Measurements from ENCODE around the gene CACNA2D1. TPM values are rescaled to one million over a fixed set of nuclear protein-coding genes. Genes with fewer than 3 reads are reported as not detected.

CACNA2D1 gene
- total RNA-seq, 1 donor from 2014 or later, result 10.3 TPM

- H3K9me3 ChIP-seq, result no peaks in the 10 kb centered on the region
- ATAC-seq (no peak), DNase-seq (no peak)
- H3K27ac ChIP-seq, result no peak overlapping the region
- no peaks in the 10 kb centered on the region for H3K27me3 ChIP-seq
- TF ChIP-seq CTCF (IDR thresholded peaks at IDR 0.05), result no peak
- intact Hi-C loops (cut with DNase I), result no loop called here
- H3K4me3 ChIP-seq, result no peak overlapping the region
- H3K36me3 ChIP-seq, result no peaks in the 10 kb centered on the region
- H3K4me1 ChIP-seq, result no peaks in the 10 kb centered on the region
Measured at GRCh38 chr7:82266081-82266480, 177.5 kb downstream of the CACNA2D1 start.

- Histone ChIP-seq H3K27me3 (no peaks in the 10 kb centered on the region), H3K4me1 (no peaks in the 10 kb centered on the region), H3K36me3 (no peaks in the 10 kb centered on the region), H3K9me3 (no peaks in the 10 kb centered on the region), H3K27ac (no peak overlapping the region), H3K4me3 (no peak overlapping the region)
- intact Hi-C loops (cut with DNase I), result no loop called here
- TF ChIP-seq CTCF (IDR thresholded peaks at IDR 0.05), result no peak
- ATAC-seq (no peak), DNase-seq (no peak)
Measured at GRCh38 chr7:82264783-82265305, 178.7 kb downstream of the CACNA2D1 start.

- no peak for ATAC-seq
- no peak for TF ChIP-seq CTCF (IDR thresholded peaks at IDR 0.05)
- no peak overlapping the region for H3K4me3 ChIP-seq
- no peaks in the 10 kb centered on the region for H3K27me3 ChIP-seq
- no peak overlapping the region for H3K27ac ChIP-seq
- no peaks in the 10 kb centered on the region for H3K36me3 ChIP-seq
- DNase-seq, result no peak
- no peaks in the 10 kb centered on the region for H3K4me1 ChIP-seq
- no peaks in the 10 kb centered on the region for H3K9me3 ChIP-seq
- intact Hi-C loops (cut with DNase I), result no loop called here
Measured at GRCh38 chr7:82263920-82264782, 179.4 kb downstream of the CACNA2D1 start.

GRCh38 chr7:82258181-82258580 lies 185.4 kb downstream of the CACNA2D1 start:
- Histone ChIP-seq H3K4me3 (no peak overlapping the region), H3K36me3 (no peaks in the 10 kb centered on the region), H3K27ac (no peak overlapping the region), H3K27me3 (no peaks in the 10 kb centered on the region), H3K9me3 (no peaks in the 10 kb centered on the region), H3K4me1 (no peaks in the 10 kb centered on the region)
- intact Hi-C loops (cut with DNase I), result no loop called here
- no peak for TF ChIP-seq CTCF (IDR thresholded peaks at IDR 0.05)
- no peak for ATAC-seq
- DNase-seq, result no peak

GRCh38 chr7:82257118-82257695 lies 186.4 kb downstream of the CACNA2D1 start:
- H3K27me3 ChIP-seq, result no peaks in the 10 kb centered on the region
- intact Hi-C loops (cut with DNase I), result no loop called here
- no peaks in the 10 kb centered on the region for H3K9me3 ChIP-seq
- no peak for TF ChIP-seq CTCF (IDR thresholded peaks at IDR 0.05)
- no peaks in the 10 kb centered on the region for H3K36me3 ChIP-seq
- no peak for ATAC-seq
- no peak overlapping the region for H3K4me3 ChIP-seq
- no peaks in the 10 kb centered on the region for H3K4me1 ChIP-seq
- no peak overlapping the region for H3K27ac ChIP-seq
- no peak for DNase-seq

Measured in upper lobe of right lung (tissue), 1 donor.